Gastroesophageal sphincter (tissue), 3 donors: ENCODE measurements around the gene NCAPD2.
"Not testable (repeated sequence)": the region's sequence is repeated elsewhere in the genome, so short reads cannot be mapped to it uniquely, and the experiment has no call there.

Experiments used
- EP300 ChIP-seq: sonication (generic); formaldehyde crosslinking; IDR thresholded peaks from one replicate; pipeline ENCODE4 v1.6.1; 2017; ENCODE audit warnings: antibody characterized with exemption, mild to moderate bottlenecking
- POLR2A ChIP-seq, 2 donors: fragments of 450-650 bp; IDR thresholded peaks; one replicate each; pipeline ENCODE4 v1.6.1; 2017; ENCODE audit warnings: antibody characterized with exemption in 2 of 2, mild to moderate bottlenecking in 2 of 2, moderate library complexity in 1 of 2
- POLR2AphosphoS5 ChIP-seq: sonication (generic); formaldehyde crosslinking; IDR thresholded peaks from one replicate; pipeline ENCODE4 v1.6.1; 2017; ENCODE audit warnings: antibody characterized with exemption
- TF ChIP-seq, protein P1 (sequence below), 4 experiments: fragments of 200-600 bp in 2 of 4; fragments of 450-650 bp in 2 of 4; sonication (generic) in 1 of 4; IDR thresholded peaks; one replicate each; pipeline ENCODE4 v1.5.1; 2017 to 2019; ENCODE audit warnings: antibody characterized with exemption in 4 of 4, mild to moderate bottlenecking in 2 of 4, moderate library complexity in 2 of 4

DNA sequence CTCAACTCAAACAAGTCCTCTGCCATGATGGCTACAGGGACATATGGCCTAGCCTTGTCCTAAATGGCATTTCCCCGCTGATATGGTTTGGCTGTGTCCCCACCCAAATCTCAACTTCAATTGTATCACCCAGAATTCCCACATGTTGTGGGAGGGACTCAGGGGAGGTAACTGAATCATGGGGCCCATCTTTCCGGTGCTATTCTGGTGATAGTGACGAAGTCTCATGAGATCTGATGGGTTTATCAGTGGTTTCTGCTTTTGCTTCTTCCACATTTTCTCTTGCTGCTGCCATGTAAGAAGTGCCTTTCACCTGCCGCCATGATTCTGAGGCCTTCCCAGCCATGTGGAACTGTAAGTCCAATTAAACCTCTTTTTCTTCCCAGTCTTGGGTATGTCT lies 27.2 kb upstream of the NCAPD2 start:
- TF ChIP-seq, protein P1, sequence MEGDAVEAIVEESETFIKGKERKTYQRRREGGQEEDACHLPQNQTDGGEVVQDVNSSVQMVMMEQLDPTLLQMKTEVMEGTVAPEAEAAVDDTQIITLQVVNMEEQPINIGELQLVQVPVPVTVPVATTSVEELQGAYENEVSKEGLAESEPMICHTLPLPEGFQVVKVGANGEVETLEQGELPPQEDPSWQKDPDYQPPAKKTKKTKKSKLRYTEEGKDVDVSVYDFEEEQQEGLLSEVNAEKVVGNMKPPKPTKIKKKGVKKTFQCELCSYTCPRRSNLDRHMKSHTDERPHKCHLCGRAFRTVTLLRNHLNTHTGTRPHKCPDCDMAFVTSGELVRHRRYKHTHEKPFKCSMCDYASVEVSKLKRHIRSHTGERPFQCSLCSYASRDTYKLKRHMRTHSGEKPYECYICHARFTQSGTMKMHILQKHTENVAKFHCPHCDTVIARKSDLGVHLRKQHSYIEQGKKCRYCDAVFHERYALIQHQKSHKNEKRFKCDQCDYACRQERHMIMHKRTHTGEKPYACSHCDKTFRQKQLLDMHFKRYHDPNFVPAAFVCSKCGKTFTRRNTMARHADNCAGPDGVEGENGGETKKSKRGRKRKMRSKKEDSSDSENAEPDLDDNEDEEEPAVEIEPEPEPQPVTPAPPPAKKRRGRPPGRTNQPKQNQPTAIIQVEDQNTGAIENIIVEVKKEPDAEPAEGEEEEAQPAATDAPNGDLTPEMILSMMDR (IDR thresholded peaks at IDR 0.05), result not testable (repeated sequence)
- TF ChIP-seq POLR2AphosphoS5; POLR2A (IDR thresholded peaks at IDR 0.05); EP300: not testable (repeated sequence)
